GM21528 (cell line): ENCODE results near the gene SCYGR3.
"Not testable (repeated sequence)": the region's sequence is repeated elsewhere in the genome, so short reads cannot be mapped to it uniquely, and the experiment has no call there.

Experiments used
- ATAC-seq: cut with Tn5 transposase; IDR thresholded peaks from one replicate; pipeline ENCODE4 v1.9.1; 2021; ENCODE audit warnings: mild to moderate bottlenecking, moderate library complexity; ENCODE audit not compliant: unreplicated experiment, low FRiP score

The SCYGR3 gene

GRCh38 chr2:227615181-227615580 is 541 bp upstream of the SCYGR3 start:
- no peak for ATAC-seq

DNA sequence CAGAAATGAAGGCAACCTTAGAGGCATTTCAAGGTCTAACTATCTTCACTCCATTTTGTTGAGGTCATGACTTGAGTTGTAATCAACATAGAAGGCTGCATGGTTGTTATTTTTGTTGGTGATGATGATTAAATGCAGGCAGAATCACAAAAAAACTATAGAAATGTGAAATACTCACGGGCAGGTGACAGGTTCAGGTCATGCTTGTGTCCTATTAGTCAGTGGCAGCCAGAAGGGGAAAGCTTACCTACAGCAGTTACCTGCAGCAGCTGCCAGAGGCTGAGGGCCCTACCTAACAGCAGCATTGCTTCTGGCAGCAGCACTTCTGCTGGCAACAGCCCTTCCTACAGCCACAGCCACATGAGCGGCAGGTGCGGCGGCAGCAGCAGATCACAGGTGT is 394 bp downstream of the SCYGR3 start:
- no peak for ATAC-seq

DNA sequence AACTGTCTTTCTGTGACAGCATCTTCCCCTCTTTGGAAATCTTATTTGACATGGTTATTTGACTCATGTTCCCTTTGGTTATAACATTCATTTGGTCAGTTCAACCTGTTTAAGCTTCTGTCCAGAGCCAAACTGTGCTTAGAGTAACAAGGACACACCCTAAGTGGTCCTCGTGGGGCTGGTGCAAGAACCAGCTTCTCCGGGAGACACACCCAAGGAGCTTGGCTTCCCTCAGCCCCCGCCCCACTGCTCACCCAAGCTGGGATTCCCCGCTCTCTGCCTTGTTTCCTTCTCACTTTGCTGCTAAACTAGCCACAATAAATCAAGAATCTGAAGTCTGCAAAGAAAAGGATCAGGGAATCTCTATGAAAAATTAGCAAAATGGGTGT is 1.4 kb downstream of the SCYGR3 start:
- ATAC-seq: no peak

DNA sequence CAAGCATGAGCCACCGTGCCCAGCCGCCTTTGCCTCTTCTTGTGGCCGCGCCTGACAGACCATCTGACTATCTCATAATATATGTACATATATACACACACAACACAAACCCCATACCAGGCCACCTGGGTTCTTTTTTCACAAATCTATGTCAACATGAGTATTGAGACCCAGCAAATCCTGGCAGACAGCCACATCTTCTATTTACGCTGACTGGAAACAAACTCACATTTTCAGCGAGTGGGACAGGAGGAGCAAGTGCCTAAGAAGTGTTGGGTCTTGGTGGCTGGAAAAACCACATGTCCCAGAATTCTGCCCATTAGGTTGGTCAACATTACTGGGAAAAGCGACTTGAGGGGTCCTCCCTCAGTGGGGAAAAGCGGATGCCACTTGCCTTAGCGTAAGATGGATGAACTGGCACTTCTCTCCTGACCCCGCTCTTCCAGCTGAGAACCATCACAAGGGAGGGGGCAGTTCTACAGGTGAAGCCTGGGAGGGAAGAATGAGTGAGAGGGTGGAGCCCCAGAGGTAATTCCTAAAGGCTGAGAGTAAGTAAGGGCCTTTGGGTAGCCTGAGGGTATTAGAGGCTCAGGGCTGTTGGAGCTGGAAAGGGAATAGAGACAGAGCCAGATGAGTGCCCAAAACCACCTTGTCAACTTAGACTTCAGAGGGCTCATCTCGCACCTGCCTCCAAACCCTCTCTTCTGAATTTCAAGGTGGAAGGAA is 1.9 kb downstream of the SCYGR3 start:
- ATAC-seq: no peak

DNA sequence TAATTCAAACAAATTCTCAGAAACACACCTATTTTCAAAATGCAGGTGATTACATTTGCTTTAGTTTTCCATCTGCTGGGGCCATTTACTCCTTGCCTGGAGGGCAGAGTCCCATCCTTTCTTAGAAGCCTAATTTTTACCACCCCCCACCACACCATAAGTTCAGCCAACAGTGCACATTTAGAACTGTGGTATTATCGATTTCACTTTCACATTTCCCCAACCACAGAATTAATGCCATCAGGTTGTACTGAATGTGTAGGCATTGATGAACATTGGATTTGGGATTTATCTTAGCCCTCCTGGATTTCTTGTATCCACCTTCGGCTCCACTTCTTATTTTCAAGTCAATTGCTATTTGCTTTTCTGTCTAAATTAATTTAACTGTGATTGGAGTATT is 4.5 kb downstream of the SCYGR3 start:
- ATAC-seq: no peak

- no peak for ATAC-seq
These were observed 5.9 kb downstream of the SCYGR3 start for GRCh38 chr2:227608561-227609338.

GRCh38 chr2:227607941-227608340 is 6.7 kb downstream of the SCYGR3 start:
- ATAC-seq: no peak

GRCh38 chr2:227606476-227606875 is 8.2 kb downstream of the SCYGR3 start:
- ATAC-seq: no peak

- ATAC-seq: no peak
These were observed 12.3 kb downstream of the SCYGR3 start for GRCh38 chr2:227602358-227602757.

GRCh38 chr2:227598835-227599503 is 15.7 kb downstream of the SCYGR3 start, which contains the start of gene SCYGR2:
Gene SCYGR2 (plus strand): TSS chr2:227598893. CDS start chr2:227598893, 0 bp downstream.
- ATAC-seq: not testable (repeated sequence)

- no peak for ATAC-seq
These were observed 16.6 kb downstream of the SCYGR3 start for GRCh38 chr2:227597998-227598397.

DNA sequence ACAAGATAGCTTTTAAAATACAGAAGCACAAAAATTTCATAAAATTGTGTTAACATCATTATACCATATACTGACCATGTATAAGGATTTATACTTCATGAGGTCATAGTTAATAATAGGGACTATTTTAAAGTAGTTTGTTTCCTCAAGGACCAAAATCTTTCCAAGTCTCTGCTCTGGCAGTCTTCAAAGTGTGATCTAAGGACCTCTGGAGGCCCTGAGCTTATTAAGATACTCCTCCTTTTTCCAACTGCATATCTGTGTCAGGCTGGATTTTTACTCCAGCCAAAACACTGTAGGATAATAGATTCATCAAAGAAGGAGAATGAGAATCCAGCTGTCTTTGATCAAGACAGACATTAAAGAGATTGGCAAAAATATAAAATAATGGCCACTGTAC is 17.6 kb downstream of the SCYGR3 start:
- ATAC-seq: no peak

DNA sequence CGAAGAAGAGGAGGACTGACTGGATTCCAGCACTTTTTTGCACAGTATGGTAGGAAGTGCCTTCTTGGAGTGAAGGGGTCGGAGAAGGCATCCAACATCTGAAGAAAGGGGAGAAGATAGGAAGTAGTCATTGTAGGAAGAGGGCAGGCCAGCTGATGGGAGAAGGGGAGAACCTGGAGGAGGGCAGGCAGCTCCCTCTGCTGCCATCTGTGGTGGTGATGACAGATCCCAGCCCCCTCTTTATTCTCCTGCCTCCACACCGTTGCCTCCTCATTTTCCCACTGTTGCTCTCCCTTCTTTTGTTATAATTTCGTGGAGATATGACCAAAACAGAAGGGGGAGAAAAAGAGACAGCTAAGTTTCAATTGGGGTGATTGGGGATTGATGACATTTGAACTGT is 18.8 kb downstream of the SCYGR3 start:
- no peak for ATAC-seq

DNA sequence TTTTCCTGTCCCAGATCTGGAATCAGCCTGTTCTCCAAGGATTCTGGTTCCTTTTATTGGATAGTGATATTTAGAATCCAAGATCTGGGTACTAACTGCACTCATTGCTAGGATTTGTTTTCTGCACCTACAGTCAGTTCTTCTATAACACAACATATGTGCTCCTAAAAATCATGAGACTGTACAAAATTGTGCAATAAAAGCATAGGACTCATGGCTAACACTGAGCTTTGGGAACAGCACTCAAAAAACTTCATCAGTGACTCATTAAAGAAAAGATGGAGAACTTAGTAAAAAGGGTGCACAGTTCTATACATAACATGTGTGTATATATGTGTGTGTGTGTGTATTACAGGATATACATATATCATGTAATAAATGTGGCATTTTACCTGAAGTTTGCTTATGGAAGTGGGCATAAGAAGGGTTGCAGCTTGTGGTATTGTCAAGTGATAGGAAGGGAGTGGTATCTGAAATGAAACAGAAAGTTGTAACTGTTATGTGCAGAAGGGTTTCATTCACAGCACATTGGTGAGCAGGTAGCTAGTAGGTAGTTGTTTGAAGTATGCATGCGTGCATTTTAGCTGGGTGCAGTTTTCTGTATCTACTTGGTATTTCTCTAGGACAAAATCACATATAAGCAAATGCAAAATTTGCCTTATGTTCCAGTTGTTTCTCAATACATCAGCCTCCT is 21.8 kb downstream of the SCYGR3 start:
- peak; percentile 79 for ATAC-seq

GRCh38 chr2:227582369-227582768 is 32.3 kb downstream of the SCYGR3 start:
- no peak for ATAC-seq

- ATAC-seq: no peak
These were observed 34.8 kb downstream of the SCYGR3 start for GRCh38 chr2:227579791-227580190.

DNA sequence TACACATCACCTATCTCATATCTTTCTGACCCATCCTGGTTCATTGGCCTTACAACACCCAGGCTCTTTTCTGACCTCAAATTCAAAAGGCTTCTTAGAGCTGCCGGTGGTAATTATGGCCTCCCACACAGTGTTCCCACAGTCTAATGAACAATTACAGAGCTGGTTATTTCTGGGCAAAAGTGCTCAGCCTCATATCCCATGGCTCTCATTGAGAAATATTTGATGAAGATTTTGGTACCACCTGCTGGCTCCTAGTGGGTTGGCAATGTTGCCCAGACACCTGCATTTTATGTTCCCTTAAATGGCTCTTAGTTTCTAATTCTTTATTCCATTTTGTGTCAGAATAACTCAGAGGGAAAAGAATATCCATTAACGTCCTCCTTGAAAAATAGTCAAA is 36.0 kb downstream of the SCYGR3 start:
- ATAC-seq: no peak

- no peak for ATAC-seq
These were observed 37.1 kb downstream of the SCYGR3 start for GRCh38 chr2:227577555-227577954.

DNA sequence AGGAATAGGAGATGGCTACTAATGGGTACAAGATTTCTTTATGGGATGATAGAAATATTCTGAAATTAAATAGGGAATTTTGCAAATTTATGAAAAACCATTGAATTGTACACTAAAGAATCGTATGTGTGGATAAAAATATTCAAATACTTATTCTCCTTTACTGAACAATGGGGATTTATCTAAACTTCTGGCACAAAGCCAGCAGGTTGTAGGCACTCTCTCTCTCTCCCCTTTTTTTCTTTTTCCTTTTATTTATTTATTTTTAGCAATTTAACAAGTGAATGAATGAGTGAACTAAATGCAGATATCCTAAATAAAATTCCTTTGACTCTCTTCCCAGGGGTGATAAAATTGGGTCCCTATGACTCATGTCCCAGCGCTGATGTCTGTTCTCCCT is 37.8 kb downstream of the SCYGR3 start:
- ATAC-seq: no peak

GRCh38 chr2:227576110-227576509 is 38.5 kb downstream of the SCYGR3 start:
- ATAC-seq: no peak

- ATAC-seq: no peak
These were observed 44.0 kb downstream of the SCYGR3 start for GRCh38 chr2:227570615-227571014.
